ENCODE measurements around the gene TNNT1. TPM values are rescaled to one million over a fixed set of nuclear protein-coding genes. Genes with fewer than 3 reads are reported as not detected.
"Not testable (repeated sequence)": the region's sequence is repeated elsewhere in the genome, so short reads cannot be mapped to it uniquely, and the experiment has no call there.

Gene TNNT1
- total RNA-seq, 1 donor from 2014 or later: 1.7 TPM

DNA sequence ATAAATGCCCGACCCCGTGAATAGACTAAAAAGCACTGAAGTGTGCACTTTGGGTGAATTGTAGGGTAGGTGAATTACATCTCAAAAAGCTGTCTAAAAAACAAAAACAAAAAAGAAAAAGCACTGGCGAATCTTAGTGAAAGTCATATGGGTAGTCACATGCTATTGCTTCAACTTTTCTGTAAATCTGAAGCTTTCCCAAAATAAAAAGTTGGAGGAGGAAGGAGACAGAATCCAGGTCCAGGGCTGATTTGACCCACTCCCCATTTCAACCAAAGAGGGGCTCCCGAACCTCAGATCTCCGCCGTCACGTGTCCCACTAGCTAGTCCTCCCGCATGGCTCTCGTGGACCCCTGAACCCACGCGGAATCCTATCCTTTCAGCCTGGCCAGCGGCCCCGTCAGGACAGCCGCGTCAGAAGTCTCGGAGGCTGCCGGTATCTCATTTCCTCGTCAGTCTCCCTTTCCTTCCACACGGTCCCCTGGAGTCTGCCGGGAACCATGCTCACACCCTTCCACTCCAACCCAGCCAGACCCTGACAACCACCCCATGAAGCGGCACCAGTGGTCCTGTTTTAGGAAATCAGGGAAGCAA, 37.7 kb downstream of the TNNT1 start:
- no peak for DNase-seq (ENCODE audit: low read depth in 2 of 2)

DNA sequence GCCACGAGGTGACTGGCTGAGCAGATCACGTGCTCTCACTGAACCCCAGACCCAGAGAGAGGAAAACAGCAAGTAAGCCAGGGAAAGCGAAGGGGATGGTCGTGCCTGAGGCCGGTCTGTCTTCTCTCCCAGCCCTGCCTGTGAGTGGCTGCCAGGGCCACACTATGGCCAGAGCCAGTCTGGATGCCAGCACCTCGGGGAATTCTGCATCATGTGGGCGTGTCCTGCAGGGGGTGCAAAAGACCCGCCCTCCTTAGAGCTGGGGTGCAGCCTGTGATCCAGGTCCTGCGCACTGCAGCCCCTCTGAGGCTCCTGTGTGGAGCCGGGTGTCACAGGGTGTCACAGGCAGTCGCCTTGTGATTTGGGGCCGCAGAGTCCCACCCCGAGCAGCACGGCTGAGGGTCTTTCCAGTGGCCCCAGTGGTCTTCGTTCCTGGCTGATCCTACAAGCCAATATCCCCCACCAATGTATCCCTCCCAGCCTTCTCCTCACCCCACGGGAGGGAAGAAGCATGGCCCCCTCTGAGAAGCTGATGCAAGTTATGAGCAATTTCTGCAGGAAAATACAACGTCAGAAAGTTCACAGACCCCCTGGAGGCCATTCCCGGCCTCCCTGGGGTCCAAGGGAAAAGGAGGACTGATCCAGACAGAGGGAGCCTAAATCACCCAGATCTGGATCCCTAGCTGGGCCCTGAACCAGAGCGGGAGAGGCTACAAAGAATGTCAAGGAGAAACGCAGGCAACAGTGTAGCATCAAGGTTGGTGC, 39.3 kb downstream of the TNNT1 start:
- DNase-seq (ENCODE audit: low read depth in 2 of 2): no peak

DNA sequence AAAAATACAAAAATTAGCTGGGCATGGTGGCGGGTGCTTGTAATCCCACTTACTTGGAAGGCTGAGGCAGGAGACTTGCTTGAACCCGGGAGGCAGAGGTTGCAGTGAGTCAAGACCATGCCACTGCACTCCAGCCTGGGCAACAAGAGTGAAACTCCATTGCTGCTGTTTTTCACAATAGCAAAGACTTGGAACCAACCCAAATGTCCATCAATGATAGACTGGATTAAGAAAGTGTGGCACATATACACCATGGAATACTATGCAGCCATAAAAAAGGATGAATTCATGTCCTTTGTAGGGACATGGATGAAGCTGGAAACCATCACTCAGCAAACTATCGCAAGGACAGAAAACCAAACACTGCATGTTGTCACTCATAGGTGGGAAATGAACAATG, 41.8 kb downstream of the TNNT1 start:
- DNase-seq (ENCODE audit: low read depth in 2 of 2): not testable (repeated sequence)

DNA sequence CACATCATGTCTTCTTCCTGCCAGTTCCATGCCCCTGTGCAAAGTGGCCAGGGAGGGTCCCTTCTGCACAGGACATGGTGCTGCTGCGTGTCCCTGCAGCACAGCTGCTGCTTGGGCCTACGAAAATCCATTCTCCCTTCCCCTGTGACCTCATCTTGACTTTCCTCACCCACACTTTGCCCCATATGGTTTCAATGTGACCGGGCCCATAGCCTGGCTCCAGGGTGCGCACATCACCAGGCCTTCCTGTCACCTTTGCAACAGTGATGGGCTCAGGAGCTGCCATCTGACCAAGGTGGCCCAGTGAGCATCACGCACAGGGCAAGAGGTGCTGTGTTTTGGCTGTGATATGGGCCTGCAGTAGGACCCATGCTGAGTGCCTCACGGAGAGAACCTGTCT, 42.4 kb downstream of the TNNT1 start:
- no peak for DNase-seq (ENCODE audit: low read depth in 2 of 2)

DNA sequence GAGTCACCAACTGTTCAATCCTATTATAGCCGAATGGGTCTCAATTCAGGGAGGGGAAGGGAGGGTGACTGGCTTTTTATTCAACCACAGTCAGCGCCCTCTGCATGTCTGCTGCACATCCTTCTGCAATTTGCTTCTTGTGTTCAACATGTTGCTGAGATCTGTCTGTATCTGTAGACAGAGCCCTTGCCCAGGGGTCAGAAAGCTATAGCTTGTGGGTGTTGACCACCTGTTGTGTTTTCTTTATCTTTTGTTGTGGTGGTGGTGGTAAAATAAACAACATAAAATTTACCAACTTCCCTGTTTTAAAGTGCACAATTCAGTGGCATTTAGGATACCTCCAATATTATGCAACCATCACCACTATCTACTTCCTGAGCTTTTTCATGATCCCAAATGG, 43.8 kb downstream of the TNNT1 start:
- DNase-seq (ENCODE audit: low read depth in 2 of 2): no peak

DNA sequence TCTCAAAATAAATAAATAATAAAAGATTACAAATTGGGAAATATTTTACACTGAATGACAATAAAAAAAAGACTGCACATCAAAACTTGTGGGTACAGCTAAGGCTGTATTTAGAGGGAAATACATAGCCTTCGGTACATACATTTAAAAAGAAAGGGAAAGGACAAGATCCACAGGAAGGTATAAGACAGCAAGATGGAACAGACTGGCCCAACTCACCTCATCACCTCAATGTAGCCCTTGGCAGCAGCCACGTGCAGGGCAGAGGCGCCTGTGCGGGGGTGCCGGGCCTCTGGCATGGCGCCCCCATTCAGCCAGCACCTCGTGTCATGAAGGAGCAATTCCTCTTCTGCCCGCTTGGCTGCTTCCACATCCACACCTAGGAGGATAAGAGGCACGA, 45.8 kb downstream of the TNNT1 start:
- no peak for DNase-seq (ENCODE audit: low read depth in 2 of 2)

DNA sequence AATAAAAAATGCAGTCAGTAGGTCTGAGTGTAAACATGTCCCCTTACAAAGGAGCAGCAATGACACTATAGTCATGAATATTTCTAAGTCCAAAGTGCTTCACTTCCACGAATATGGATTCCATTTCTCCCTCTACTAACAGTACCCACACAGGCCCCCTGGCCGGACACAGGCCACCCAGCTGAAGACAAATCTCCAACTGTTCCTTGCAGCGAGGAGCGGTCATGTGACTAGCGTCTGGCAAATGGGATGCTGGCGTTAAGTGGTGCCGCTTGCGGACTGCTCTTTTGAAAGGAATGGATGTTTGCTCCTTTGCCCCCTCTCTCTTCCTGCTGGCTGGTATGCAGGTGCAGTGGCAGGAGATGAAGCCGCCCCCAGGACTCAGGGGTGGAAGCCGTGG, 47.7 kb downstream of the TNNT1 start:
- no peak for DNase-seq (ENCODE audit: low read depth in 2 of 2)

DNA sequence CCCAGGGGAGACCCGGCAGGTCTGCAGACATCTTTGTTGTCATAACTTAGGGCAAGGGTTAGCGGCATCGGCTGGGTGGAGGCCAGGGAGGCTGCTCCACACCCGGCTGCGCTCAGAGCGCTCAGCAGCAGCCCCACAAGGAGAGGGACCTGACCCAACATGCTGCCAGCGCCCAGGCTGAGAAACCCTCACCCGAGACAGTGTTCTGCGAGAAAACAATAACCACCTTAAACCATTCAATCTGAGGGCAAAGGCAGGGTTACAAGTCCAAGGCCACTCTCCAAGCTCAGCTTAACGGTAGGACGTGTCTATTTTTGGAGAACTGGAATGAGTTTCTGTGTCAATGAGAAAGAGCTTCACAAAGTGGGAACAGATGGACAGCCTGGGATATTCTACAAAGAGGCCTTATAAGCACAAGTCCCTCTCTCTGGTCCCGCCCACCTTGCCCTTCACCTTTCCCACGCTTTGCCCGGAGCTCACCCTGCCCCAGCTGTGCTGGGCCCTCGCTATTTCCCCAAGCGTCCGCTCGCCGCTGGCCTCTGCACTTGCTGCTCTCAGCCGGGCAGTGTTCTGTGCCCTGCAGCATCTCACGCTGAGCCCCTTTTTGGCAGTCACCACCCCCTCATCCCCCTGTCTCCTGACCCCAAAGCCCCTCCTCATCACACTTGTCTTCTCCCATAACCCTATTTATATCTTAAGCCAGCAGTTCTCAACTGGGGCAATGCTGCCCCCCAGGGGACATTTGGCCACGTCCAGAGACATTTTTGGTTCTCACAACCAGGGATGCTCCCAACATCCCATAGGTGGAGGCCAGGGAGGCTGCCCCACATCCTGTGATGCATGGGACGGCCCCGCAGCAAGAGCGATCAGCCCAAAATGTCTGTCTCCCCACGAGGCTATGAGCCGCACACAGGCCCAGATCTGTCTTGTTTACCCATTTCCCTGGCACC, 49.2 kb downstream of the TNNT1 start:
- no peak for DNase-seq (ENCODE audit: low read depth in 2 of 2)

DNA sequence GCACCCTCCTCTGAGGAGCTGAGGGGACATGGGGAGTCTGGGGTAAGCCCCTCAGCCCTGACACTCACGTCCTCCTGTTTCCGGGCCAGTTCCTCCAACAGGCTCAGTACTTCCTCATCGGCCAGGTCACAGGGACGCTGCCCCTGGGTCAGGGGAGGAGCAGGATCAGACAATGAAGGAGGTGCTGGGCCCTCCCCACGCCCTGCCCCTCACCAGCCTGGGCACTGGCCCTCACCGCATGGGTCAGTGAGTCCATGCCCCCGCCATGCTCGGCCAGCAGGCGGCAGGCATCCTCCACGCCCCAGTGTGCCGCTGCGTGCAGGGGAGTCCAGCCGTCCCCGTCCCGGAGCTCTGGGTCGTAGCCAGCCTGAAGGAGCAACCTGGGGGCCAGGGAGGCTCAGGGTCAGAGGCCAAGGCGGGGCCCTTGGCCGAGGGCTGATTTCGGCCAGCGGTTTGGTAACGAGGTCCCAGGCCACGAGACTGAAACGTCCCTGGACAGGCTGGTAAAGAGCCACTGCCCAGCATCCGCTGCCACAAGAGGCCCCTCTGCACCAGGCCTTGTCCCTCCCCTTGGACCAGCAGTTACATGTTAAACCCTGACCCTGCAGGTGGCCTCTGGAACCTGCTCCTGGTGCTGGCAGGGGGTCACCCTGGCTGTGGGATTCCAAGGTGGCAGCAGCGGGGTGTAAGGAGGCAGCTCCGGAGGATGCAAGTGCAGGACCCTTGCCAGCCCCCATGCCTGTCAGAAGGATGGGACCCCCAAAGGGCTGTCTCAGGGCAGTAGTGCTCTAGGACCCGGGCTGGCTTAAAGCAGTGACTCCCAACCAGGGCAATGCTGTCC, 50.1 kb downstream of the TNNT1 start:
- DNase-seq (ENCODE audit: low read depth in 2 of 2): no peak

DNA sequence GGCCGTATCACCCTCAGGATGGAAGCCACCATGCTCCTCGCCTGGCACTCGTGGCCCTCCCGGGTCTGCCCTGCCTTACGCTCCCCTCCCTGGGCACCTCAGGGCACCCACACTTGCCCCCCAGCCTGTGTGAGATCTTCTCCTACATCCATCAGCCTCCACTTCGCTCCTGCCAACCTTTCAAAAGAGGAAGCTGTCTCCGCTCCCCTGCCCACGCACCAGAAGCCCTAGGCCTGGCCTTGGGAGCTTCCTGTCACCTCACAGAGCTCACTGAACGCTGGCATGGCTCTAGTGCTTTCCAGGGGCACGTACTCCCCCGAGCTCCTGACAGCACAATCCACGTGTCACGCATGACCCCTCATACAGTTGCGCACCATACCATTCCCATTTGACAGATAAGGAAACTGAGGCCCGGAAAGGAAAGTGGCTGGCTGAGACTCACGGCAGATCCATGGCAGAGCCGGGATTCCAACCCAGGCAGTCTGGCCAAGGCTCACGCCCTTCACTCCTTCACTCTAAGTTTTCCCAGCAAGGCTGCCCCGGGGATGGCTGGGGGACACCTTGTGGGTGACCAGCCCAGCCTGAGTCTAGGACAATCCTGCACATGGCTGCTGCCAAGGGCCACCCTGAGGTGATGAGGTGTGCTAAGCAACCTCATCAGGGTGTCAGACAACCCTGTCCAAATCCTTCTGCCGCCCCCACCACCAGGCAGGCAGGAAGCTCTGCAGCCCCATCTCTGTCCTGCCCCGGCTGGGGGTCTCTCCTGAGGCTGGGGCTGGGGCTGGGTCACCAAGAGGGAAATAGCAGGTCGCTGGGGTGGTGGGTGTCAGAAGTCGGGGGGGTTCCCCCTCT, 50.9 kb downstream of the TNNT1 start:
- DNase-seq (ENCODE audit: low read depth in 2 of 2): no peak

DNA sequence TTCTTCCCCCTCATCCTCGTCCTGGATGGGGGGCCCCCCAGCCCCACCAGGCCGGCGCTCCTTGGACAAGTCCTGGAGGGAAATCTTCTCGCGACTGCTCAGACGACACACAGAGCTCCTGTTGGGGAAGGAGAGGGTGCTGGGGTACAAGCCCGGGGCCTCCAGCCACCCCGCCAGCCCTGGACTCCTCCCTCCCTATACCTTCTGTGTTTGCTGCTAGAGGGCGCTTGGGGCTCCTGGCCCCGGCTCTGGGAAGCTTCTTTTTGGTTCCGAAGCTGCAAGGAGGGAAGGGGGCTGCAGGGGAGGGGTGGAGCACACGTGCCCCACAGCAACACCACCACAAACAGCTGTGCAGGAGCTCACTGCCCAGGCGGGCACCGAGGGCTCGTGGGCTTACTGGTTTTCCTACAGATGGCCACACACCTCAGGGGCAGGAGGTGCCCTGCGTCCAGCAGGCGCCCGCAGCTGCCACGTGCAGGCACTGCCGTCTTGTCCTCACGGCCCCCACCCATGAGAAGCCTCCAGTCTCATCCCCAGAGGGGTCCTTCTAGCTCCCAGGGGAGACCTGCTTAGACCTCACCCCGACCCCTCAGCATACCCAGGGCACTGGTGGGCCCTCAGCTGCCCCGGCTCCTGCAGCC, 52.8 kb downstream of the TNNT1 start:
- no peak for DNase-seq (ENCODE audit: low read depth in 2 of 2)

DNA sequence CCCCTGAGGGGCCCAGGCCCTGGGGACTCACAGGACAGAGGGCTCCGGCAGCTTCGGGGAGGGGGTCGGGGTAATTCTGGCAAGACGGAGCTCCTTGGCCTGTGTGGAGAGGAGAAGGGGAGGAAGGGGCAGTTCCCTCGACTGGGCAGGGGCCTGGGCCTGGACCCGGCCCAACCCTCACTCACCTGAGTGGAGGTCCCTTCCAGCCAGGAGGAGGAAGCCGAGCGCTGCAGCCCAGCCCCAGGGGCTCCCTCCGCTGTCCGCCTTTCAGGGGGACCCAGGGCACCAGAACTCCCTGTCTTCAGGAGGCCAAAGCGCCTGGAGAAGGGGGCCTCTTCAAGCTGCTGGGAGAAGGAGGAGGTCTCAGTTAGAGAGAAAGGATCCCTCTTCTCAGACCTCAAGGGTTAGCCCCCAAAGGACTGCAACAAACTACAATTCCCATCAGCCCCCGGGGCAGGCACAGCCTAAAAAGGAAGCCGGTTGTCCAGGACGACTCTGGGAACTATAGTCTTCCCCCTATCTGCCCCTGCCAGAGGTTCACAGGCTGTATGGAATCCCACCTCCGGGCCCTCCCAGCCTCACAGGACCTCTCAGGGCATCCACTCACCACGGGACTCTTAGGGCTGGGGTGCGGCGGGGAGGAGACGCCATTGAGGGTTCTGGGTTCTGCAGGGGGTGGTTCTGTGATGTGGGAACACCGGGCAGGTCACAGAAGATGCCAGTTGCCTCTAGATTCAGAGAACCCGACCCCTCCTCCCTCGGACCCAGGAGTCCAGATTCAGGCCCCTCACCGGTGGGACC, 53.5 kb downstream of the TNNT1 start:
- DNase-seq (ENCODE audit: low read depth in 2 of 2): no peak

DNA sequence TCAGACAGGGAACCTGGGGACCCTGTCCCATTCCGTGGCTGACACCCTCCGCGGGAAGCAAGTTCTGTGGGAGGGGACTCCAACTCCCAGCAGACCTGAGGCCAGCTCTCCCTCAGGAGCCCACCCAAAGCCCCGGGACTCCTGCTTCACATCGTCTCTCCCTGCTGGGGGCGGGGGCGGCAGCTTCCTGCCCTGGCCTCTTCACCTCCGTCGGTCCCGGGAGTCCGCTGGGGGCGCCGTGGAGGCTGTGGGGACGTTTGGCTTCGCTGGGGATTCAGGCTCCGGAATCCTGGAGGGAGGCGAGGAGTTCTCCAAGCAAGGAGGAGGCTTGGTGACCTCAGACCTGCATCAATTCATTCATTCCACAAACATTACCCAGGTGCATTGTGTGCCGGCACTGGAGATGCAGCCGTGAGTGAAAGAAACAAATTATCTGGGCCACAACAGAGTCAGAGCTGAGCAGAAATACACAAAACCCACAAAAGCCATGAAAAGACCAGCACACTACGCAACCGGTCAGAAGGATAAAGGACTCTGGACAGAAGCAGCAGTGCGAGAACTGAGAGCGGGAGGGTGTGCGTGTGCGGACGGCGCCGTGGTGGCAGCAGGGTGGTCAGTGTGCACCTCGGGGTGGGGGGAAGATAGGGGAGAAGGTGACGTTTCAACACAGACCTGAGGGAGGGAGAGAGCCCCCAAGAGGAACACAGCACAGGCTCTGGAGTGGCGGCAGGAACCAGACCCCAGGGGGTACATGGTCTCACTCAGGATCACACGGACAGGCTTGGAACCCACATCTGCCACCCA, 54.3 kb downstream of the TNNT1 start:
- DNase-seq (ENCODE audit: low read depth in 2 of 2): no peak

DNA sequence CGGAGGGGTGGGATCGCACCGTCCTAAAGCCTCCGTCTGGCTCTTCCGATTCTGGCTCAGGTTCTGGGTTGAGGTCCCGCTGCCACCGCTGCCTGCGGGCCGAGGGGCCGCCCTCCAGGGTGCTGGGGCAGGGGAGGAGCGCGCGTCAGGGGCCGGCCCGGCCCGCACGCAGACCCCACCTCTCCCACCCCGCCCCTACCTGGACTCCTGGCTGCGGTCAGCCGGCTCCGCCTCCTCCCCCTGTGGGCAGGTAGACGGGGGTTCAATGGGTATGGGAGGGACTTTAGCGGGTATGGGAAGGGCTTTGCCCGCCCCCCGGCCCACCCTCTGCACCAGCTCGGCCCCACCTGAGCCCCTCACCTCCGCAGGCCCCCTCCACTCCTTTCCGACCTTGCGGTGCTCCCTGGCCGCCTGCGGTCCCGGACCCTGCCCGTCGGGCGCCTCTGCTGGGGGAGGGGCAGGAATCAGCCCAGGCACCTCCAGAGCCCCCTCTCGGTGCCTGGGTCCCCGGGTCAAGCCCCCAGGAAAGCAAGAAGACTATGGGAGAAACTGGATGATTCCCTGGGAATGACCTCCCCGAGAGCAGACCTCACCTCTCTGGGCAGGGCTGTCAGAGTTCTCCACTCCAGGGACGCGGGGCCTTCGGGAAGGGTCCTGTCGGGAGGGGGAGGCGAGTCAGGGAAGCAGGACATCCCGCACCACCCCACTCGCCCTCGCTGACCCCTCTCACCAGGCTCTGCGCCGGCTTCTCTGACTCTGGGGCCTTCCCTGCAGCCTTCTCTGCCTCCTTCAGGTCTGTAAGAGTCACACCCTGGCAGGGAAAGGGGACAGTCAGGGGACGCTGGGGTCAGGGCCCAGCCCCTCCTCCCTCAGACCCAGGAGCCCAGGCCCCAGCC, 56.3 kb downstream of the TNNT1 start:
- DNase-seq (ENCODE audit: low read depth in 2 of 2): no peak

DNA sequence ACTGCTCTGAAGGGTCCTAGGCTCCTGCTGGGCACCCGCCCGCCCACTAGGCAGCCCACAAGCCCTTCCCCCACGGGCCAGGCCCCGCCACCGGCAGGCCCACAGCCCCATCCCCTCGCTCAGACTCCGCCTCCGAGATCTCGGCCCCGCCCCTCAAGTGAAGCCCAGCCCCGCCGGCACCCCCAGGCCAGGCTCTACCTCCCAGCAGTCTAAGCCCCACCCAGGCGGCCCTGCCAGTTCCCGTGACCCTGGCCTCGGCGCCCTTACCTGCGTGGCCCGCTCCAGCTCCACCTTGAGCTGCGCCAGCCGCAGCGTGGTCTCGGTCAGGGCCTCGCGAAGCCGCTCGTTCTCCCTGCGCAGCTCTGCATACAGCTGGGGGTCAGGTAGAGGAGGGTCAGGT, 57.1 kb downstream of the TNNT1 start:
- no peak for DNase-seq (ENCODE audit: low read depth in 2 of 2)

DNA sequence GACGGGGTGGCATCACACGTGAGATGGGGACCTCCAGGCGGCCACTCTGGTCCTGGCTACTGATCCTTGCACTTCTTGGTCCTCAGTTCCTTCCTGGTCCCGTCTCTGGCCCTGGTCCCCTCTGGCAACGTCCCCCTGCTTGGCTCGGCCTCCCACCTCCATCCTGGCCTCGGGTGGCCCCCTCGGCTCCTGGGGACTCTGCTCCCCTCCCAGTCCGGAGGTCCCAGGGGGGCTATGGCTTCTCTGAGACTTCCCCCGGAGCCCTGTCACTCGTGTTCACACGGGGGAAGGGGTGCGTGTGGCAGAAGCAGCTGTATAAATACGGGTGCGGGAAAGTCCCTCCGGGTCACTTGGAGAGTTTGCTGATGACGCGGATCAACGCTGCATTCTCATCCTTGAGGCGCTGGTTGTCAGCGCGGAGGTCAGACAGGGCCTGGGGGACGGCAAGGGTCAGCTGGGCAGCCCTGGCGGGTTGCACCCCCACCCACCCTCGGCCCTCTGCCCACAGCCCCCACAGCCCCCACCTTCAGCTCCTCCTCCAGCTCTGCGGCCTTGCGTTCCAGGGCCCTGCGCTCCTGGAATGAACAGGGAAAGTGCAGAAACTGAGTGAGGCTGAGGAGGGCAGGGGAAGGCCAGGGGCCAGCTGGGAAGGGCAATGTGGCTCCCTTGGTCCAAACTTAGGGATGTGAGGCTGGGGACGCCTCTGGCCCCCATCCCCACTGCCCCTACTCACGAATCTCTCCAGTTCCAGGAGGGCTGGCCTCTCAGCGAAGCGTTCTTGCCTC, 57.7 kb downstream of the TNNT1 start:
- no peak for DNase-seq (ENCODE audit: low read depth in 2 of 2)
